Measurements from ENCODE around the gene ALAS1. TPM values are rescaled to one million over a fixed set of nuclear protein-coding genes. Genes with fewer than 3 reads are reported as not detected.
A peak's percentile ranks its signal among the peaks of the same experiment; 100 is the strongest.

The ALAS1 gene
- total RNA-seq, 3 donors from 2014 or later: 67.2 to 103 (median 94.6) TPM

DNA sequence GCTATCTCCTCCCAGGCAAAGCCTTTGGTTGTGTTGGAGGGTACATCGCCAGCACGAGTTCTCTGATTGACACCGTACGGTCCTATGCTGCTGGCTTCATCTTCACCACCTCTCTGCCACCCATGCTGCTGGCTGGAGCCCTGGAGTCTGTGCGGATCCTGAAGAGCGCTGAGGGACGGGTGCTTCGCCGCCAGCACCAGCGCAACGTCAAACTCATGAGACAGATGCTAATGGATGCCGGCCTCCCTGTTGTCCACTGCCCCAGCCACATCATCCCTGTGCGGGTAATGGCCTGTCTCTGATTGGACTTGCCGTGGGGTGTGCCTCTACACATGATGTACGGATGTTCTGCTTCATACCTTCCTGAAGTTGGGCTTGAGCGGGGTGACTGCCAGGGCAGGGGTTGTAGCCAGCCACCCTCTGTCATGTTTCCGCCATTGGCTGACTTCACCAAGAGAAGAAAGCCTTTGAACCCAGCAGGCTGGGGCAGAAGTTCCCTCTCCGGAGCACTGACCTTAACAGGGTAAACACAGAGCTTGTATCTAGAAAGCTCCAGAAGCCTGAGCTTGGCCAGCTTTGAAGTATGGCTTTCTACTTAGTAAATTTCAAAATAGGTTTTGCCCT, 13.4 kb downstream of the ALAS1 start:
- no peaks in the 10 kb centered on the region for H3K9me3 ChIP-seq
- H3K36me3 ChIP-seq (ENCODE audit: low read depth): peaks cover 31% of the 10 kb centered on the region
- H3K4me3 ChIP-seq: no peak overlapping the region
- ATAC-seq (no peak), DNase-seq (no peak)
- peaks cover 12% of the 10 kb centered on the region for H3K4me1 ChIP-seq (ENCODE audit: low read depth)
- intact Hi-C loops (cut with DNase I, micrococcal nuclease): no loop called here
- TF ChIP-seq, protein P1, sequence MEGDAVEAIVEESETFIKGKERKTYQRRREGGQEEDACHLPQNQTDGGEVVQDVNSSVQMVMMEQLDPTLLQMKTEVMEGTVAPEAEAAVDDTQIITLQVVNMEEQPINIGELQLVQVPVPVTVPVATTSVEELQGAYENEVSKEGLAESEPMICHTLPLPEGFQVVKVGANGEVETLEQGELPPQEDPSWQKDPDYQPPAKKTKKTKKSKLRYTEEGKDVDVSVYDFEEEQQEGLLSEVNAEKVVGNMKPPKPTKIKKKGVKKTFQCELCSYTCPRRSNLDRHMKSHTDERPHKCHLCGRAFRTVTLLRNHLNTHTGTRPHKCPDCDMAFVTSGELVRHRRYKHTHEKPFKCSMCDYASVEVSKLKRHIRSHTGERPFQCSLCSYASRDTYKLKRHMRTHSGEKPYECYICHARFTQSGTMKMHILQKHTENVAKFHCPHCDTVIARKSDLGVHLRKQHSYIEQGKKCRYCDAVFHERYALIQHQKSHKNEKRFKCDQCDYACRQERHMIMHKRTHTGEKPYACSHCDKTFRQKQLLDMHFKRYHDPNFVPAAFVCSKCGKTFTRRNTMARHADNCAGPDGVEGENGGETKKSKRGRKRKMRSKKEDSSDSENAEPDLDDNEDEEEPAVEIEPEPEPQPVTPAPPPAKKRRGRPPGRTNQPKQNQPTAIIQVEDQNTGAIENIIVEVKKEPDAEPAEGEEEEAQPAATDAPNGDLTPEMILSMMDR (IDR thresholded peaks at IDR 0.05): no peak

GRCh38 chr3:52213005-52213404, 15.0 kb downstream of the ALAS1 start:
- DNase-seq (peak in 1 of 3 donors; percentile 10), ATAC-seq (no peak)
- H3K4me3 ChIP-seq: no peak overlapping the region
- H3K9me3 ChIP-seq: no peaks in the 10 kb centered on the region
- H3K36me3 ChIP-seq (ENCODE audit: low read depth): peaks cover 19% of the 10 kb centered on the region
- TF ChIP-seq, protein P1 (IDR thresholded peaks at IDR 0.05): no peak
- peaks cover 26% of the 10 kb centered on the region for H3K4me1 ChIP-seq (ENCODE audit: low read depth)
- intact Hi-C loops (cut with DNase I, micrococcal nuclease): no loop called here

DNA sequence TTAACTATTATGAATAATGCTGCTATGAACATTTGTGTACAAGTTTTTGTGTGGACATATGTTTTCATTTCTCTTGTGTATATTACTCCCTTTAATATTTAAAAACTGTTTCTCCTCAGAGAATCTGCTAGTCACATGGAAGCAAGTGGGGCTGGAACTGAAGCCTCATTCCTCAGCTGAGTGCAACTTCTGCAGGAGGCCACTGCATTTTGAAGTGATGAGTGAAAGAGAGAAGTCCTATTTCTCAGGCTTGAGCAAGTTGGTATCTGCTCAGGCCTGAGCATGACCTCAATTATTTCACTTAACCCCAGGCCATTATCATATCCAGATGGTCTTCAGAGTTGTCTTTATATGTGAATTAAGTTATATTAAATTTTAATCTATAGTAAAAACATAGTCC, 15.9 kb downstream of the ALAS1 start:
- no peaks in the 10 kb centered on the region for H3K9me3 ChIP-seq
- peaks cover 35% of the 10 kb centered on the region for H3K4me1 ChIP-seq (ENCODE audit: low read depth)
- intact Hi-C loops (cut with DNase I, micrococcal nuclease): no loop called here
- ATAC-seq (no peak), DNase-seq (no peak)
- TF ChIP-seq, protein P1 (IDR thresholded peaks at IDR 0.05): no peak
- peaks cover 10% of the 10 kb centered on the region for H3K36me3 ChIP-seq (ENCODE audit: low read depth)
- H3K4me3 ChIP-seq: no peak overlapping the region

DNA sequence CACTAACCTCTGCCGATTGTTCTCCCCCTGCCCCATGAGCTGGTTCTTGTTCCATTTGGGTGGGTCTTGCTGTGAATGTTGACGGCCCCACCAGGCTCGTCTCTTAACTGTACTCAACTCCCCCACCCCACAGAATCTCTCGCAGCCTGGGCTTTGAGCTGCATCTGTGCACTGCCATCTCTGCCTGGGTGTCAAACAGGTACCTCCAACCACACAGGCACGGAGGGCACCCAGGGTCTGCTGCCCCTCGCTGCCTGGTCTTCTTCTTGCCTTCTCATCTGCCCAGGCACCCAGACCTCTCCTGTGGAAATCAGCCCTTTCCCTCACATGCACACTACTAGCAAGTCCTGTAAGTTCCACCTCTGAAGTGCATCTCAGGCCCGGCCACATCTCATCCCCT, 17.4 kb downstream of the ALAS1 start:
- H3K4me1 ChIP-seq (ENCODE audit: low read depth): peaks cover 34% of the 10 kb centered on the region
- DNase-seq (peak in 2 of 3 donors; percentile 25 to 43), ATAC-seq (no peak)
- no peaks in the 10 kb centered on the region for H3K9me3 ChIP-seq
- H3K36me3 ChIP-seq (ENCODE audit: low read depth): peaks cover 8% of the 10 kb centered on the region
- intact Hi-C loops (cut with DNase I, micrococcal nuclease): no loop called here
- TF ChIP-seq, protein P1 (IDR thresholded peaks at IDR 0.05): no peak
- no peak overlapping the region for H3K4me3 ChIP-seq

GRCh38 chr3:52216585-52217408, 18.8 kb downstream of the ALAS1 start:
- TF ChIP-seq, protein P1 (IDR thresholded peaks at IDR 0.05): no peak
- ATAC-seq (peak; percentile 92), DNase-seq (peak; percentile 87 to 91 (median 89))
- Histone ChIP-seq H3K4me3 (no peak overlapping the region), H3K9me3 (no peaks in the 10 kb centered on the region), H3K4me1 (ENCODE audit: low read depth) (peaks cover 34% of the 10 kb centered on the region), H3K36me3 (ENCODE audit: low read depth) (peaks cover 8% of the 10 kb centered on the region)
- intact Hi-C loops (cut with DNase I, micrococcal nuclease): no loop called here

Measured in mucosa of descending colon (tissue), 3 donors.